Measurements from ENCODE around the gene UBQLN4. TPM values are rescaled to one million over a fixed set of nuclear protein-coding genes. Genes with fewer than 3 reads are reported as not detected.
A peak's percentile ranks its signal among the peaks of the same experiment; 100 is the strongest.
"Not testable (repeated sequence)": the region's sequence is repeated elsewhere in the genome, so short reads cannot be mapped to it uniquely, and the experiment has no call there.

UBQLN4 gene
- total RNA-seq, 1 experiment from 2014 or later = 37.7 TPM

DNA sequence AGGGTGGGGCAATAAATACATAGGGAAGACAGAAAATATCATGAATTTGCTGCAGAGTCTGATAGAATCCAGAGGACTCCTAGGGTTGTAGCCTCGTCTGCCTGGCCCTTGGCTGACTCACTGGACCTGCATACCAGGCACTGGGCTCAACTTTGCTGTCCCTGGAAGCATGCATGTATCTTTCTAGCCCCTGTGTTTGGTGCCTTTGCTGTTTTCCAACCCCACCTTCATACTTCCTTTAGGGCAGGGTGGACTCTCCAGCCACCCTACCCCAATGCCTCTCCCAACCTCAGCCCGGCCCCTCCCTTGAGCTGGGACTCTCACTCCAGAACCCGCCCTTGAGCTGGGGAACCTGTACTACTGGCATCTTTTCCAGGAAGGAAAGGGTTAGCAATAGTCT lies 8.6 kb upstream of the UBQLN4 start:
- no peak for DNase-seq (ENCODE audit: low read depth)

DNA sequence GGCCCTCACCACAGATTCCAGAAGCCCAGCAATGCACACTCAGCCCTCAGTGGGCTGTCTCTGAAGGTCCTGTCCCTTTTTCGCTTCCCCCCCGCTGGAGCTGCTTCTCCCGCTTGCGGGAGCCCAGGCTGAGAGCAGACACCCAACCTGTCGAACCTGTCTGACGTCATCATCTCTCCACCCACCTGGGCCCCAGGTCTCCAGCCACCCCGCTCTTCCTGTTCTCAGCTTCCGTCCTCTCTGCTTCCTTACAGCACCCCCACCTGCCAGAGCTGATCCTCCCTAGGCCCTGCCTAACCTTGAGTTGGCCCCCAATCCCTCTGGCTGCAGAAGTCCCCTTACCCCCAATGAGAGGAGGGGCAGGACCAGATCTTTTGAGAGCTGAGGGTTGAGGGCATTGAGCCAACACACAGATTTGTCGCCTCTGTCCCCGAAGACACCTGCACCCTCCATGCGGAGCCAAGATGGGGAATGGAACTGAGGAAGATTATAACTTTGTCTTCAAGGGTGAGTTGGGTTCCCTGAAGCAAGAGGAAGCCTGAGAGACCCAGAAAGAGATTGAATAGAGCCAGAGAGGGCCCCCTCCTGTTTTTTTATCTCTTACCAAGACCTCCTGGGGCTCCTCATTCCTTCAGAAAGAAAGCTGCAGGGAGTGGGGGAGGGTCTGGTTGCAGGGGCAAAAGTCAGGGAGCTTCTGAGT lies 7.5 kb upstream of the UBQLN4 start, which contains the start of gene RAB25:
RAB25 (plus strand) TSS at position 224 of the 700 bp plus-strand sequence; CDS start at position 465, 241 bp downstream.
- DNase-seq (ENCODE audit: low read depth) = no peak

DNA sequence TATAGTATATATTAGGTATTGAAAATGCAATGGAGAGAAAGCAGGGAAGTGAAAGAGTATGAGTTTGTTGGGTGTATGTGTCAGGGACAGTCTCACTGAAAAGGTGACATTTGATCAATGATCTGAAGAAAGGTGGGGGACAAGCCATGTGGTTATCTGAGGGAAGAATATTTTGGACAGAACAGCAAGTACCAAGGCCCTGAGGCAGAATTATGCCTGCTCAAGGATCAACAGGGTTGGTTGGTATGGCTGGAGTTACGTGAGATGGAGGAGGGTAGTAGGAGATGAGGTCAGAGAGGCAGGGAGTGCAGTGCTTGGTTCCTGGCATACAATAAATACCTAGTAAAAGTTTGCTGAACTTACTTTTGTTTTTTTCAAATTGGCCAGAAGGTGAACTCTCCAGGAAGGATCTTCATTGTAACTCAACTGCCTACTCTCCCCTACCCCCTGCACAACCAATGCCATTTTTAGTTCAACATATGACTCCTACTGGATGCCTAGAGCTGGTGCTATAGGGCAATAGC lies 2.8 kb upstream of the UBQLN4 start:
- no peak for DNase-seq (ENCODE audit: low read depth)

DNA sequence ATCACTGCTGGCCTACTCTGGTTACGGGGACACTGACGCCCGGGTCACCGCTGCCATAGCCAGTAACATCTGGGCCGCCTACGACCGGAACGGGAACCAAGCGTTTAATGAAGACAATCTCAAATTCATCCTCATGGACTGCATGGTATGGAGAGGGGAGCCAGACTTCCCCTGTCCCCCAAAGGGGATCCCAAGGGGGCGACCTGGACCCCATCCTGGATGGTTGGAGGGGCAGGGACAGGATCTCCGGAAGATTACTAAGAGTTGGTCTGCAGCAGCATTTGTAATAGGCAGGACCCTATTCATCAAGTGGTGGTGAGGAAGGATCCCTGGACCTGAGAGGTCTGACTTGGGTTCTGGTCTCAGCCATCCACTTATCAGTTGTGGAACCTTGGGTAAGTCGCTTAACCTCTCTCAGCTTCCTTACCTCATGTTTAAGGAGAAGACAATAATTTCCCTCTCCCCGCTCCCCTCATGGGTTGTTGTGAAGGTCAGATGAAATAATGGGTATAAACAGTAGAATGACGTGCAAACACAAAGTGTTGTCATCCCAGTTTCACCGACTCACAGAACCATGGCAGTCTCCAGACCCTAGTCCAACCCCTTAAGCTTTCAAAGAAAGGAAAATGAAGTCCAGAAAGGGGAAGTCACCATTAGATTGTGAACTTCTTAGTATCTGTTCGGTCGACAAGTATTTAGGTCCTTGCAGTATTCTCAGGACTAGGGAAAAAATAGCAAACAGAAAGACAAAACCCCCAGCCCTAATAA lies 1.9 kb upstream of the UBQLN4 start:
- no peak for DNase-seq (ENCODE audit: low read depth)

GRCh38 chr1:156054500-156055280 lies 1.1 kb upstream of the UBQLN4 start, which contains the start of gene LAMTOR2:
LAMTOR2 (plus strand) TSS chr1:156054782; CDS start chr1:156054890, 108 bp downstream.
- peak; percentile 97 for DNase-seq (ENCODE audit: low read depth)

- peak; percentile 69 for DNase-seq (ENCODE audit: low read depth)
Observed at GRCh38 chr1:156052862-156053767, 483 bp downstream of the UBQLN4 start.

- DNase-seq (ENCODE audit: low read depth) = no peak
Observed at GRCh38 chr1:156051011-156051725, 2.4 kb downstream of the UBQLN4 start.

- DNase-seq (ENCODE audit: low read depth) = peak; percentile 33
Observed at GRCh38 chr1:156050376-156050775, 3.2 kb downstream of the UBQLN4 start.

DNA sequence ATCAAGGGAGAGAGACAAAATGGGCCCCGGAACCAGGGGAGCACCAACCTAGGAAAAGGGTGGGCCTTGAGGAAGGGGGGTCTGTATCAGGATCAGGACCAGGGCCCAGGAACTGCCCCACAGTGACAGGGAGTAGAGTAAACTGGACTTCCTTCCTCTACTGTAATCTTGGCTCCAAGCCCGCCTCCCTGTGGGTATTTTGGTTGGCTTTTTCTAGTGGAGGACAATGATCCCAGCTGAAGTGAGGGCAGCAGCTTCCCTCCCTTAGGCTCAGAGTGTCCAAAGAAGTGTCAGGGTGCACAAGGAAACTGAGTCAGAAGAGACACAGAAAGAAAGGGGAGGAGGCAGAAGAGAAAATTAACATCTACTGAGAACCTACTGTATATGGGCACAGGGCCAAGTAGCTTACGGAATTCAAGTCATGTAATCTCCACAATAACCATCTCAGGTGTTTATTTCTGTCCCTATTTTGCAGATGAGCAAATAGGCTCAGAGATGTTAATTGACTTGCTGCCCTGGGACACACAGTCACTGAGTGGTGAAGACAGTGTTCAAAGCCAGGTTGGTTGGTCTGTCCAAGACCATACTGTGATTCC lies 4.8 kb downstream of the UBQLN4 start:
- DNase-seq (ENCODE audit: low read depth) = no peak

- DNase-seq (ENCODE audit: low read depth) = no peak
Observed at GRCh38 chr1:156045076-156045475, 8.5 kb downstream of the UBQLN4 start.

DNA sequence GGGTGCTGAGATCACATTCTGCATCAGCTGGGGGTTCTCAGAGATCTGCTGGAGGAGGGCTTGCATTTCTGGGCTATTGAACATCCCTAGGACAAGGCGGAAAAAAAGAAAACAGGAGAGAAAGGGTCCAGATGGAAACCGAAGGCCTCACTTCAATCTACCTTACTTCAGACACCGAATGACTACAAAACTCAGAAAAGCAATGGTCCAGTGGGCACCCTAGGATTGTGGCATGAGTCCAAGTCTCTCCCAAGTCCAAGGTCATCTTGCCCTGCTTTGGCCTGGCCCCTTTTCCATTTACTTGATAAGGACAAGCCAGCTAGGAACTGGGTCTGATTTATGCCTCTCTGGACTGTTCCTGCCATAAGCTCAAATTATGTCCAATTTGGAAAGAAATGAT lies 10.8 kb downstream of the UBQLN4 start:
- DNase-seq (ENCODE audit: low read depth) = no peak

DNA sequence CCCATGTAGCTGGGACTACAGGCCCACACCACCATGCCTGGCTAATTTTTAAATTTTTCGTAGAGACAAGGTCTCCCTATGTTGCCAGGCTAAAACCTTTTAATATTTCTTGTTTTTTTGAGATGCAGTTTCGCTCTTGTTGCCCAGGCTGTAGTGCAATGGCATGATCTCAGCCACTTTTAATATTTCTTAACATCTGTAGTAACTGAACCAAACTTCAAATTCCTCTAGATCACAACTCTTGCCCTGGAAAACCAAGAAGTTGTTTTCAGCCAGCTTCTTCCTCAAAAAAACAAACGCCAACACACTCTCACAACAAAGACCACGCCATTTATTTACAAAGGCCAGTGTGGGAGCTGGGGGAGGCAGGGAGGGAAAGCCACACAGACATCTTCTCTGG lies 18.6 kb downstream of the UBQLN4 start:
- DNase-seq (ENCODE audit: low read depth) = not testable (repeated sequence)

- no peak for DNase-seq (ENCODE audit: low read depth)
Observed at GRCh38 chr1:156033011-156033410, 20.6 kb downstream of the UBQLN4 start.

DNA sequence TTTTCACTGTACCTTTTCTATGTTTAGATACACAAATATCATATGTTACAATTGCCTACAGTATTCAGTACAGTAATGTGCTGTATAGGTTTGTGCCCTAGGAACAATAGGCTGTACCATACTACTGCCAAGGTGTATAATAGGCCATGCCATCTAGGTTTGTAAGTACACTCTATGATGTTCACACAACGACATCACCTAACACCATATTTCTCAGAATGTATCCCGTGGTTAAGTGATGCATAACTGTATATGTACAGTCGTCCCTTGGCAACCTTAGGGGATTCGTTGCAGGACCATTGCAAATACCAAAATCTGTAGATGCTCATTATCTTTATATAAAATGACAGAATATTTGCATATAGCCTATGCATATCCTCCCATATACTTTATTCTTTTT lies 27.0 kb downstream of the UBQLN4 start:
- no peak for DNase-seq (ENCODE audit: low read depth)

DNA sequence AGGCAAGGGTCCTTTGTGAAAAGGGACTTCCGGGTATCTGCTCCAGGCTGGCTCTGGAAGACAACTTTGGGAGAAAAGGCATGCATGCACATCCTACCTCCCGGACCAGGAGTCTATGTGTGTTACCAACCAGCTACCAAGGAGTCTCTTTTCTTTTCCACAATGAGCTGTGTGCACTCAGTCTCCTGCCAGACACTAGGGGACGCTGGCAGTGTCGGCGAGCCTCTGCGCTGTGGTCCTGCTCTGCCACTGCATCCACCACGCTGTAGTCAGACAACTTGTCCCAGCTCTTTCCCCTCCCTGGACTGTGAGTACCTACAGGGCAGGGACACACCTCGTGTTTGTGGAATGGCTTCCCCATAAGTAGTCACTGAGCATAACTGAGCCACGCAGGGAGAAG lies 27.7 kb downstream of the UBQLN4 start:
- no peak for DNase-seq (ENCODE audit: low read depth)

- no peak for DNase-seq (ENCODE audit: low read depth)
Observed at GRCh38 chr1:156024801-156025200, 28.8 kb downstream of the UBQLN4 start.

- no peak for DNase-seq (ENCODE audit: low read depth)
Observed at GRCh38 chr1:156021954-156022353, 31.6 kb downstream of the UBQLN4 start.

GRCh38 chr1:156021093-156021428 lies 32.5 kb downstream of the UBQLN4 start:
- DNase-seq (ENCODE audit: low read depth) = no peak

DNA sequence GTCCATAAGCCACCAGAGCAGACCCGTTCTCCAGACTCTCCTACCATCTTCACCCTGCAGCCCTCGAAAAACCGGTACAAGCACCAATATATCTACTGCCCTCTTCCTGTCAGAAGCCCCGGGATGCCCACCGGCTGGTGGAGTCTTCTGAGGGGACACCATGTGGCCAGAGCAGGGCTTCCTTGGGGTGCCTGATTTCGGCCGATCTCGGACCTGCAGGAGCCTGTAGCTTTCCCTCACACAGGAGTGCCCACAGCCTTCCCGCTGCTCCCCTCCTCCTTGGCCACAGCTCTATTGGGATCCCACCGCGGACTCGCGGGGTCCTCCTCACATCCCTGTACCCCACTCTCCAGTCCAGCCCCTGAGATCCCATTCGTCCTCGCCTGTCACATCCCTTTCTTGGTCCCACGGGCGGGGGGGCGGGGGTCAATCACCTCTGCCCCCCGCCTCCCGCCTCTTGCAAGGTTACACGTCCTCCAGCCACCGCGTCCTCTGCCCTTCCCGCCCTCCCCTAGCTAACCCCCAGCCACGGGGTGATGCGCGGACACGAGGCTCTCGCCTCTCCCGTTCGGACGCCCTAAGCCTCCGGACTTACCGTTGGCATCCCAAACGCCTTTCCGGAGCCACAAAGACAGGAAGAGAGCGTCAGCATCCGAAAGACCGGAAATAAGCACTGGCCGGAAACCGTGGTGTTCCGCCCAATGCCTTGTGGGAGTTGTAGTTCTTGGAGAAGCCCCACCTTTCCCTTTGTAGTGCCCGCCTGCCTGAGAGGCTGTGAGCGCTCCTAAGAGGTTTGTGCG lies 33.1 kb downstream of the UBQLN4 start, which contains the start of gene SSR2:
SSR2 (minus strand) TSS at position 659 of the 800 bp plus-strand sequence. CDS start 784 bp downstream, outside the sequence.
- peak; percentile 89 for DNase-seq (ENCODE audit: low read depth)

Measured in LHCN-M2 (cell line).